GM18868 (cell line): Measurements from ENCODE around the gene KRT28.

Experiments used
- ATAC-seq: cut with Tn5 transposase; IDR thresholded peaks from one replicate; pipeline ENCODE4 v1.9.1; 2021; ENCODE audit warnings: mild to moderate bottlenecking, moderate library complexity; ENCODE audit not compliant: unreplicated experiment

KRT28 gene

GRCh38 chr17:40799859-40800258 lies at the start of gene KRT28:
Gene KRT28 (minus strand): TSS chr17:40799959. CDS start chr17:40799893, 66 bp downstream.
- no peak for ATAC-seq

- no peak for ATAC-seq
Measured at GRCh38 chr17:40848583-40849235, 49.0 kb upstream of the KRT28 start.

- ATAC-seq: no peak
Measured at GRCh38 chr17:40846515-40847144, 46.9 kb upstream of the KRT28 start.

- ATAC-seq: no peak
Measured at GRCh38 chr17:40844671-40845107, 44.9 kb upstream of the KRT28 start.

- ATAC-seq: no peak
Measured at GRCh38 chr17:40843242-40843641, 43.5 kb upstream of the KRT28 start.

- no peak for ATAC-seq
Measured at GRCh38 chr17:40841246-40841645, 41.5 kb upstream of the KRT28 start.

GRCh38 chr17:40839194-40839593 lies 39.4 kb upstream of the KRT28 start:
- ATAC-seq: no peak

- ATAC-seq: no peak
Measured at GRCh38 chr17:40836020-40836419, 36.3 kb upstream of the KRT28 start.

- no peak for ATAC-seq
Measured at GRCh38 chr17:40833882-40834281, 34.1 kb upstream of the KRT28 start.

GRCh38 chr17:40832840-40833239 lies 33.1 kb upstream of the KRT28 start:
- ATAC-seq: no peak

GRCh38 chr17:40830085-40830776 lies 30.5 kb upstream of the KRT28 start:
- no peak for ATAC-seq

GRCh38 chr17:40828454-40829044 lies 28.8 kb upstream of the KRT28 start:
- ATAC-seq: no peak

GRCh38 chr17:40827746-40828453 lies 28.1 kb upstream of the KRT28 start:
- ATAC-seq: no peak

- no peak for ATAC-seq
Measured at GRCh38 chr17:40825599-40825998, 25.8 kb upstream of the KRT28 start.

GRCh38 chr17:40824015-40824832 lies 24.5 kb upstream of the KRT28 start:
- no peak for ATAC-seq

GRCh38 chr17:40822132-40822812 lies 22.5 kb upstream of the KRT28 start, which contains the start of gene KRT10:
Gene KRT10 (minus strand): TSS chr17:40822614. CDS start chr17:40822585, 29 bp downstream.
- ATAC-seq: no peak

- ATAC-seq: no peak
Measured at GRCh38 chr17:40821536-40821935, 21.8 kb upstream of the KRT28 start.

GRCh38 chr17:40820228-40820838 lies 20.6 kb upstream of the KRT28 start:
- ATAC-seq: no peak

- ATAC-seq: no peak
Measured at GRCh38 chr17:40819528-40820125, 19.9 kb upstream of the KRT28 start.
